HCT116 (cell line): ENCODE data around the gene CCDC187. TPM values are rescaled to one million over a fixed set of nuclear protein-coding genes. Genes with fewer than 3 reads are reported as not detected.

Experiments
- ATAC-seq: fragments of 200-7000 bp; cut with Tn5 transposase; 2 replicates; pipeline ENCODE4 v1.9.1; 2020; ENCODE audit warnings: mild to moderate bottlenecking, moderate library complexity
- BruUV-seq: library from RNA; stranded (reverse); fragments of 400-500 nt; replicated peaks from 2 replicates; lab custom pipeline; 2021; lab: Mats Ljungman, UMichigan
- CTCF ChIA-PET: fragments of 300-600 bp; sonication (Branson Sonifier 250); formaldehyde crosslinking; loops from one replicate; lab custom pipeline; 2021; ENCODE audit warnings: antibody characterized with exemption; lab: Charles Lee
- POLR2A ChIA-PET: fragments of 300-600, 350-600 bp; sonication (Branson Sonifier 250); formaldehyde crosslinking; loops from one replicate; lab custom pipeline; 2021; ENCODE audit warnings: antibody characterized with exemption; lab: Charles Lee
- RAD21 ChIA-PET, 2 experiments: fragments of 300-600 bp; sonication (Branson Sonifier 250); formaldehyde crosslinking; loops; one replicate each; lab custom pipeline; 2023; ENCODE audit warnings: low total read pairs in 2 of 2; ENCODE audit not compliant: uncharacterized antibody in 2 of 2, unreplicated experiment in 2 of 2, low non-redundant PET in 1 of 2; lab: Charles Lee
- DNase-seq: peaks from one replicate; pipeline ENCODE4 v3.0.0-alpha.2; 2010; ENCODE audit warnings: low read depth, low spot score
- H2AFZ ChIP-seq: fragments of 200-600 bp; shearing (Covaris generic), sonication (generic); 2 replicates; pipeline ENCODE4 v1.6.1; 2017; ENCODE audit warnings: low read depth, mixed run types, mixed read lengths, antibody characterized with exemption, low read length; ENCODE audit not compliant: poor library complexity, severe bottlenecking
- H3K27ac ChIP-seq: 2 replicates; pipeline ENCODE4 v1.5.1; 2012; ENCODE audit warnings: low read depth, low read length
- H3K27me3 ChIP-seq: fragments of 200-600 bp; sonication (generic); 2 replicates; pipeline ENCODE4 v1.6.1; 2016; ENCODE audit warnings: mixed run types, low read length, mixed read lengths; ENCODE audit not compliant: insufficient read depth
- H3K36me3 ChIP-seq, 2 experiments: fragments of 200-500 bp in 1 of 2; fragments of 200-600 bp in 1 of 2; sonication (Bioruptor generic) in 1 of 2; sonication (generic) in 1 of 2; 2 replicates each; pipeline versions ENCODE4 v1.5.1 to v1.6.1; 2014 to 2016; ENCODE audit warnings: low read length in 2 of 2, inconsistent platforms in 1 of 2, mixed read lengths in 1 of 2, mixed run types in 1 of 2; ENCODE audit not compliant: insufficient read depth in 2 of 2, control insufficient read depth in 1 of 2
- H3K4me1 ChIP-seq, 2 experiments: fragments of 200-600 bp in 1 of 2; sonication (generic) in 1 of 2; 2 replicates each; pipeline versions ENCODE4 v1.5.1 to v1.6.1; 2012 to 2017; ENCODE audit warnings: low read length in 2 of 2, inconsistent platforms in 1 of 2, mild to moderate bottlenecking in 1 of 2, mixed read lengths in 1 of 2, mixed run types in 1 of 2, moderate library complexity in 1 of 2; ENCODE audit not compliant: insufficient read depth in 2 of 2, control insufficient read depth in 1 of 2
- H3K4me2 ChIP-seq: fragments of 200-600 bp; sonication (generic); 2 replicates; pipeline ENCODE4 v1.6.1; 2017; ENCODE audit warnings: mixed run types, low read length, mixed read lengths
- H3K4me3 ChIP-seq, 2 experiments: fragments of 200-600 bp in 1 of 2; sonication (generic) in 1 of 2; replicated peaks in 1 of 2; 2 replicates each; pipeline ENCODE4 v1.5.1; 2011 to 2016; ENCODE audit warnings: low read length in 2 of 2, control low read depth in 1 of 2, low read depth in 1 of 2, mild to moderate bottlenecking in 1 of 2, mixed read lengths in 1 of 2, mixed run types in 1 of 2
- H3K79me2 ChIP-seq: fragments of 200-600 bp; sonication (generic); 2 replicates; pipeline ENCODE4 v1.6.1; 2017; ENCODE audit warnings: mild to moderate bottlenecking, mixed run types, low read length, moderate library complexity, mixed read lengths; ENCODE audit not compliant: insufficient read depth
- H3K9ac ChIP-seq: fragments of 200-600 bp; sonication (generic); 2 replicates; pipeline ENCODE4 v1.6.1; 2016; ENCODE audit warnings: low read length, mixed read lengths
- H3K9me2 ChIP-seq: fragments of 200-600 bp; sonication (generic), shearing (Covaris generic); 2 replicates; pipeline ENCODE4 v1.6.1; 2017; ENCODE audit warnings: mixed run types, mild to moderate bottlenecking, moderate library complexity; ENCODE audit not compliant: insufficient read depth
- H3K9me3 ChIP-seq, 2 experiments: fragments of 200-500 bp in 1 of 2; fragments of 200-600 bp in 1 of 2; sonication (Bioruptor generic) in 1 of 2; sonication (generic) in 1 of 2; 2 replicates each; pipeline ENCODE4 v1.6.1; 2014 to 2017; ENCODE audit warnings: low read length in 2 of 2, mixed read lengths in 2 of 2, inconsistent platforms in 1 of 2, low read depth in 1 of 2, mild to moderate bottlenecking in 1 of 2, mixed run types in 1 of 2, moderate library complexity in 1 of 2; ENCODE audit not compliant: control insufficient read depth in 1 of 2, insufficient read depth in 1 of 2
- H4K20me1 ChIP-seq: fragments of 200-600 bp; sonication (generic), shearing (Covaris generic); 2 replicates; pipeline ENCODE4 v1.6.1; 2017; ENCODE audit warnings: mixed run types, mild to moderate bottlenecking, moderate library complexity; ENCODE audit not compliant: insufficient read depth
- CBX3 ChIP-seq: IDR thresholded peaks from 2 replicates; pipeline ENCODE4 v1.6.1; 2012; ENCODE audit warnings: low read depth
- EGR1 ChIP-seq: IDR thresholded peaks from 2 replicates; pipeline ENCODE4 v1.6.1; 2012; ENCODE audit warnings: low read depth
- EZH2 ChIP-seq: fragments of 200-600 bp; sonication (generic); IDR thresholded peaks from 2 replicates; pipeline ENCODE4 v1.6.1; 2017; ENCODE audit warnings: antibody characterized with exemption, mixed run types
- EZH2phosphoT487 ChIP-seq: fragments of 200-600 bp; IDR thresholded peaks from 2 replicates; pipeline ENCODE4 v1.6.1; 2018; ENCODE audit warnings: antibody characterized with exemption, borderline replicate concordance
- JUND ChIP-seq: IDR thresholded peaks from 2 replicates; pipeline ENCODE4 v1.6.1; 2012
- POLR2AphosphoS5 ChIP-seq: IDR thresholded peaks from 2 replicates; pipeline ENCODE4 v1.6.1; 2011; ENCODE audit warnings: mild to moderate bottlenecking, low read depth, low read length, moderate library complexity
- RAD21 ChIP-seq: IDR thresholded peaks from 2 replicates; pipeline ENCODE4 v1.6.1; 2012; ENCODE audit warnings: low read depth, mild to moderate bottlenecking
- SIN3A ChIP-seq: IDR thresholded peaks from 2 replicates; pipeline ENCODE4 v1.6.1; 2012; ENCODE audit warnings: low read depth
- SP1 ChIP-seq: IDR thresholded peaks from 2 replicates; pipeline ENCODE4 v1.6.1; 2012; ENCODE audit warnings: low read depth
- TCF7L2 ChIP-seq: IDR thresholded peaks from 2 replicates; pipeline ENCODE4 v1.7.0; 2011; ENCODE audit warnings: borderline replicate concordance, inconsistent platforms; ENCODE audit not compliant: insufficient read depth, insufficient read length; ENCODE audit errors: extremely low read depth
- YY1 ChIP-seq: IDR thresholded peaks from 2 replicates; pipeline ENCODE4 v1.6.1; 2011; ENCODE audit warnings: low read length, low read depth, moderate library complexity, mild to moderate bottlenecking; ENCODE audit not compliant: insufficient replicate concordance; ENCODE audit errors: extremely low read depth
- intact Hi-C: fragments of 100-400 bp; cut with micrococcal nuclease; formaldehyde crosslinking; loops from 2 replicates; pipeline ENCODE4 v1.10.0; 2022
- total RNA-seq: library from RNA; stranded (reverse); gene quantifications from one replicate; pipeline ENCODE4 v1.2.1, GENCODE V29; 2021; ENCODE audit not compliant: unreplicated experiment
- TF ChIP-seq, protein P1 (sequence below): IDR thresholded peaks from 2 replicates; pipeline ENCODE4 v1.6.1; 2012; ENCODE audit warnings: low read depth
- TF ChIP-seq, protein P2 (sequence below): IDR thresholded peaks from 2 replicates; pipeline ENCODE4 v1.6.1; 2012
- TF ChIP-seq, protein P3 (sequence below): IDR thresholded peaks from 2 replicates; pipeline ENCODE4 v1.6.1; 2011; ENCODE audit warnings: mild to moderate bottlenecking, low read length, moderate library complexity; ENCODE audit not compliant: insufficient replicate concordance; ENCODE audit errors: extremely low read depth

Gene CCDC187
- total RNA-seq, 1 experiment from 2014 or later, result 4.6 TPM

DNA sequence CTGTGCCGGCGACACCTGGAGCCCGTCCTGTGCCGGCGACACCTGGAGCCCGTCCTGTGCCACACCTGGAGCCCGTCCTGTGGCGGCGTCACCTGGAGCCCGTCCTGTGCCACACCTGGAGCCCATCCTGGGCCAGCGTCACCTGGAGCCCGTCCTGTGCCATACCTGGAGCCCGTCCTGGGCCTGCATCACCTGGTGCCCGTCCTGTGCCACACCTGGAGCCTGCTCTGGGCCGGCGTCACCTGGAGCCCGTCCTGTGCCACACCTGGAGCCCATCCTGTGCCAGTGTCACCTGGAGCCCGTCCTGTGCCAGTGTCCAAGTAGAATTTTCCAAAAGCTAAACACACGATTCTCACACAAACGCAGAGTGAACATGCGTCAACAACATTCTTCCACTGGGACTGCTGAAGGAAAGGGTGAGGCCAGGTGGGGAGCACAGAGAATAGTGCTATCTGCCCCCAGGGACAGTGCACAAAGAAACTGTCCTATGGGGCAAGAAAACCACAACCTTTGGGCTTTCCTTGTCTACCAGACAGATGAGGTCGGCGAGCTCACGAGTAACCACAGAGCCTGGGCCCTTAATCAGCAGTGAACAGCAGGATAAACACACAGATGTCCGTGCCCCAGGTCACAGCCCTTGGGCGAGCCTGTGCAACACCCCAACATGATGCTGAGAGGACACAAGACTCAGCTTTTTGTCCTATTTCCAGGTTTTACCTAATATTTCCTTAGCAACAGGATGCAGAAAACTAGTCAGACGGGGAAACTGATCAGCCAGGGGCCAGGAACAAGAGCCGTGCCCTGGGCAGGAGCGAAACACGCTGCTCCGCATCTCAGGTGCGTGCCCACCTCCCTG is 66.2 kb downstream of the CCDC187 start:
- Histone ChIP-seq H3K27me3 (no peaks in the 10 kb centered on the region), H3K36me3 (peaks cover 2 to 30% of the 10 kb centered on the region in 2 experiments; a peak in 3 of 4 replicates), H3K9me2 (no peaks in the 10 kb centered on the region), H3K27ac (no peak overlapping the region), H4K20me1 (no peaks in the 10 kb centered on the region; the same call in 1 of the 2 replicates), H3K4me3 (no peak overlapping the region), H3K79me2 (peaks cover 91% of the 10 kb centered on the region), H3K9me3 (no peaks in the 10 kb centered on the region), H3K4me2 (no peak overlapping the region), H2AFZ (no peak overlapping the region), H3K4me1 (no peaks in the 10 kb centered on the region), H3K9ac (no peak overlapping the region)
- DNase-seq (no peak), ATAC-seq (no peak)
- ChIA-PET POLR2A (no interaction called here), RAD21 (no interaction called here), CTCF (no interaction called here)
- intact Hi-C loops, result no loop called here
- no TSS peak for BruUV-seq
- TF ChIP-seq, protein P1, sequence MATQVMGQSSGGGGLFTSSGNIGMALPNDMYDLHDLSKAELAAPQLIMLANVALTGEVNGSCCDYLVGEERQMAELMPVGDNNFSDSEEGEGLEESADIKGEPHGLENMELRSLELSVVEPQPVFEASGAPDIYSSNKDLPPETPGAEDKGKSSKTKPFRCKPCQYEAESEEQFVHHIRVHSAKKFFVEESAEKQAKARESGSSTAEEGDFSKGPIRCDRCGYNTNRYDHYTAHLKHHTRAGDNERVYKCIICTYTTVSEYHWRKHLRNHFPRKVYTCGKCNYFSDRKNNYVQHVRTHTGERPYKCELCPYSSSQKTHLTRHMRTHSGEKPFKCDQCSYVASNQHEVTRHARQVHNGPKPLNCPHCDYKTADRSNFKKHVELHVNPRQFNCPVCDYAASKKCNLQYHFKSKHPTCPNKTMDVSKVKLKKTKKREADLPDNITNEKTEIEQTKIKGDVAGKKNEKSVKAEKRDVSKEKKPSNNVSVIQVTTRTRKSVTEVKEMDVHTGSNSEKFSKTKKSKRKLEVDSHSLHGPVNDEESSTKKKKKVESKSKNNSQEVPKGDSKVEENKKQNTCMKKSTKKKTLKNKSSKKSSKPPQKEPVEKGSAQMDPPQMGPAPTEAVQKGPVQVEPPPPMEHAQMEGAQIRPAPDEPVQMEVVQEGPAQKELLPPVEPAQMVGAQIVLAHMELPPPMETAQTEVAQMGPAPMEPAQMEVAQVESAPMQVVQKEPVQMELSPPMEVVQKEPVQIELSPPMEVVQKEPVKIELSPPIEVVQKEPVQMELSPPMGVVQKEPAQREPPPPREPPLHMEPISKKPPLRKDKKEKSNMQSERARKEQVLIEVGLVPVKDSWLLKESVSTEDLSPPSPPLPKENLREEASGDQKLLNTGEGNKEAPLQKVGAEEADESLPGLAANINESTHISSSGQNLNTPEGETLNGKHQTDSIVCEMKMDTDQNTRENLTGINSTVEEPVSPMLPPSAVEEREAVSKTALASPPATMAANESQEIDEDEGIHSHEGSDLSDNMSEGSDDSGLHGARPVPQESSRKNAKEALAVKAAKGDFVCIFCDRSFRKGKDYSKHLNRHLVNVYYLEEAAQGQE, result no peak
- no peak for TF ChIP-seq EZH2phosphoT487
- TF ChIP-seq, protein P2, sequence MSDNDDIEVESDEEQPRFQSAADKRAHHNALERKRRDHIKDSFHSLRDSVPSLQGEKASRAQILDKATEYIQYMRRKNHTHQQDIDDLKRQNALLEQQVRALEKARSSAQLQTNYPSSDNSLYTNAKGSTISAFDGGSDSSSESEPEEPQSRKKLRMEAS, result no peak
- TF ChIP-seq CBX3, result no peak
- no peak for TF ChIP-seq EGR1
- TF ChIP-seq EZH2, result no peak
- no peak for TF ChIP-seq POLR2AphosphoS5
- no peak for TF ChIP-seq SP1
- TF ChIP-seq TCF7L2, result no peak
- no peak for TF ChIP-seq JUND
- TF ChIP-seq SIN3A, result no peak
- TF ChIP-seq, protein P3, sequence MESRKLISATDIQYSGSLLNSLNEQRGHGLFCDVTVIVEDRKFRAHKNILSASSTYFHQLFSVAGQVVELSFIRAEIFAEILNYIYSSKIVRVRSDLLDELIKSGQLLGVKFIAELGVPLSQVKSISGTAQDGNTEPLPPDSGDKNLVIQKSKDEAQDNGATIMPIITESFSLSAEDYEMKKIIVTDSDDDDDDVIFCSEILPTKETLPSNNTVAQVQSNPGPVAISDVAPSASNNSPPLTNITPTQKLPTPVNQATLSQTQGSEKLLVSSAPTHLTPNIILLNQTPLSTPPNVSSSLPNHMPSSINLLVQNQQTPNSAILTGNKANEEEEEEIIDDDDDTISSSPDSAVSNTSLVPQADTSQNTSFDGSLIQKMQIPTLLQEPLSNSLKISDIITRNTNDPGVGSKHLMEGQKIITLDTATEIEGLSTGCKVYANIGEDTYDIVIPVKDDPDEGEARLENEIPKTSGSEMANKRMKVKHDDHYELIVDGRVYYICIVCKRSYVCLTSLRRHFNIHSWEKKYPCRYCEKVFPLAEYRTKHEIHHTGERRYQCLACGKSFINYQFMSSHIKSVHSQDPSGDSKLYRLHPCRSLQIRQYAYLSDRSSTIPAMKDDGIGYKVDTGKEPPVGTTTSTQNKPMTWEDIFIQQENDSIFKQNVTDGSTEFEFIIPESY, result no peak
- TF ChIP-seq YY1, result no peak
- no peak for TF ChIP-seq RAD21
